ENCODE data around the gene PDE4B. TPM values are rescaled to one million over a fixed set of nuclear protein-coding genes. Genes with fewer than 3 reads are reported as not detected.
"Not testable (repeated sequence)": the region's sequence is repeated elsewhere in the genome, so short reads cannot be mapped to it uniquely, and the experiment has no call there.

The PDE4B gene
- total RNA-seq, 4 donors from 2014 or later = 0.08 to 6.7 (median 3.4) TPM

DNA sequence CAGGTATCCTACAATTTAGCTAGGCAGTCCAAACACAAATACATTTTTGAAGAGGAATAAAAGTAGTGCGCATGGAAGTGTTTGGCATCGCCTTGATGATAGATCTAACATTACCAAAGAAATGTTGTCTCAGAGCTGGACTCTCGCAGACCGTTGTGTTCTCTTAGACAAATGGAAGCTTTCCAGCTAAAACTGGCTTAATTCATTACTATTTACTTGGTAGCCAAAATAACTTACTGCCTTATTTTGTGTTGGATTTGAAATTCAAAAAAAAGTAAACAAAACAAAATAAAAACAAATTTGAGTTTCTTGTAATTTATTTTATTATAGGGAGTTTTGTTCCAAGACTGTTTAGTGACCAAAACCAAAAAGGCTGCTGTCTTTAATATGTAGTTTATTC is 51.6 kb downstream of the PDE4B start:
- Histone ChIP-seq H3K36me3 (no peaks in the 10 kb centered on the region), H3K27ac (no peak overlapping the region), H3K27me3 (no peaks in the 10 kb centered on the region), H3K9me3 (peaks cover 0 to 4% (median 0%) of the 10 kb centered on the region in 3 donors), H3K4me1 (no peaks in the 10 kb centered on the region), H3K4me3 (no peak overlapping the region)
- WGBS, 2 donors = 72 to 82% methylated on average over 4 of the region's 4 CpGs
- intact Hi-C loops (cut with DNase I) = no loop called here
- no peak for DNase-seq
- TF ChIP-seq, protein P1, sequence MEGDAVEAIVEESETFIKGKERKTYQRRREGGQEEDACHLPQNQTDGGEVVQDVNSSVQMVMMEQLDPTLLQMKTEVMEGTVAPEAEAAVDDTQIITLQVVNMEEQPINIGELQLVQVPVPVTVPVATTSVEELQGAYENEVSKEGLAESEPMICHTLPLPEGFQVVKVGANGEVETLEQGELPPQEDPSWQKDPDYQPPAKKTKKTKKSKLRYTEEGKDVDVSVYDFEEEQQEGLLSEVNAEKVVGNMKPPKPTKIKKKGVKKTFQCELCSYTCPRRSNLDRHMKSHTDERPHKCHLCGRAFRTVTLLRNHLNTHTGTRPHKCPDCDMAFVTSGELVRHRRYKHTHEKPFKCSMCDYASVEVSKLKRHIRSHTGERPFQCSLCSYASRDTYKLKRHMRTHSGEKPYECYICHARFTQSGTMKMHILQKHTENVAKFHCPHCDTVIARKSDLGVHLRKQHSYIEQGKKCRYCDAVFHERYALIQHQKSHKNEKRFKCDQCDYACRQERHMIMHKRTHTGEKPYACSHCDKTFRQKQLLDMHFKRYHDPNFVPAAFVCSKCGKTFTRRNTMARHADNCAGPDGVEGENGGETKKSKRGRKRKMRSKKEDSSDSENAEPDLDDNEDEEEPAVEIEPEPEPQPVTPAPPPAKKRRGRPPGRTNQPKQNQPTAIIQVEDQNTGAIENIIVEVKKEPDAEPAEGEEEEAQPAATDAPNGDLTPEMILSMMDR (IDR thresholded peaks at IDR 0.05) = no peak
- no peak for TF ChIP-seq POLR2A (IDR thresholded peaks at IDR 0.05)

DNA sequence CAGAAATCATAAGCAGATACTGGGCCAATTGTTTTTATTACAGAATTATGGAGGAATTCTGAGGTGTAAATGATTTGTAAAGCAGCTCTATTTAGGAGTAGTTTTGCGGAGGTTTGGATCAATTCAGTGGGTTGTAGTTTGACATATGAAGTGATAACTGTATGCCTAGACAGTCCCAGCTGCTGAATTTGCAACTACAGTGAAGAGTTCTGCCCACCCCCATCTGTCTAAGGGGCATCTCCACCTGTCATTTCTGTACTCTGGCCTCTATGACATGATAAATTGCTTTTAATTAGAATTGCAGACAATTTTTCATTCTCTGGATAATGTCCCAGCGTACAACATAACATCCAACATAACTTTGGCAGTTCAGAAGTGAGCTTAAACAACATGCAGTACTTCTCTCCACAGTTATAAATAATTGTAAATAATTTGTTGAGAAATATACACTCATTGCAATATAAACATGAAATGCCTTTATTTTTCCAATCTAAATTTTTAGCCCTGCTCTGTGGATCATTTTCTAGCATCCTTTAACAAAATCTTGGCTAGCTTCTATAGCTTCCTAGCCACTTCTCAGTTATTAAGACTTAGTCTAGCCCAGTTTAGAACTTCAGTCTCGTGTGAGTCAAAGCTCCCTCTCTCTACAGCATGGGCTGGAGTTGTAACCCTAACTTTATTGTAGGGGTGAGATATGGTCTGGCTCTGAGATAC is 52.3 kb downstream of the PDE4B start:
- DNase-seq = no peak

DNA sequence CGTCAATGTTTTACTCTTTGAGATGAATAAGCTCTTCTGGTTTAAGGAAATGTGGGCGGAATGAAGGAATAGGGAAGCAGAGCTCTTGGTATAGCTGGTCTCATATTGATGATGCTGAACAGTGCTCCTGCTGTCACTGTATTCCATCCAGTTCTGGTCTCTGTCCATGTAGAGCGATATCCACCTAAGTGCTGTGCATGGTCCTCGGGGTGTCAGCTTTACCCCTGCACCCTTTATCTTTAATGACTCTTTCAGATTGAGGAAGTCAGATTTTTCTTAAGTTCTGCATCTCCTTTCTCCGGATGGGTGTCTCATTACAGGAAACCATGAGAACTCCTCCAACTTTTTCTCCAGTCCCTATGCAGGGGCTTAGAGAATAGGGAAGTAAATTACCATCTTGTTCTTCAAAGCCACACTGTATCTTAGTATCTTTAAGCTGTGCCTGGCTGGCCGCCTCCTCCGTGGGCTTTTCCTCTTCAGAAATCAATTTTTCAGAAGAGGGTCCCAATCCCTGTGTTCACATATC is 52.9 kb downstream of the PDE4B start:
- peaks cover 0 to 6% (median 0%) of the 10 kb centered on the region in 3 donors for H3K9me3 ChIP-seq
- H3K36me3 ChIP-seq = no peaks in the 10 kb centered on the region
- no peaks in the 10 kb centered on the region for H3K27me3 ChIP-seq
- no peak for DNase-seq
- H3K27ac ChIP-seq = no peak overlapping the region
- TF ChIP-seq POLR2A (IDR thresholded peaks at IDR 0.05) = no peak
- TF ChIP-seq, protein P1 (IDR thresholded peaks at IDR 0.05) = no peak
- H3K4me3 ChIP-seq = no peak overlapping the region
- H3K4me1 ChIP-seq = no peaks in the 10 kb centered on the region
- intact Hi-C loops (cut with DNase I) = no loop called here
- WGBS, 2 donors = 75 to 82% methylated on average over 7 of the region's 7 CpGs

More for the DNA sequence above, 52.3 kb downstream of the PDE4B start:
- no peak overlapping the region for H3K27ac ChIP-seq
- intact Hi-C loops (cut with DNase I) = no loop called here
- H3K4me1 ChIP-seq = no peaks in the 10 kb centered on the region
- H3K9me3 ChIP-seq = peaks cover 0 to 6% (median 0%) of the 10 kb centered on the region in 3 donors
- H3K4me3 ChIP-seq = no peak overlapping the region
- H3K27me3 ChIP-seq = no peaks in the 10 kb centered on the region
- 31 to 57% methylated on average over 3 of the region's 3 CpGs for WGBS, 2 donors
- TF ChIP-seq, protein P1 (IDR thresholded peaks at IDR 0.05) = no peak
- TF ChIP-seq POLR2A (IDR thresholded peaks at IDR 0.05) = no peak
- H3K36me3 ChIP-seq = no peaks in the 10 kb centered on the region

DNA sequence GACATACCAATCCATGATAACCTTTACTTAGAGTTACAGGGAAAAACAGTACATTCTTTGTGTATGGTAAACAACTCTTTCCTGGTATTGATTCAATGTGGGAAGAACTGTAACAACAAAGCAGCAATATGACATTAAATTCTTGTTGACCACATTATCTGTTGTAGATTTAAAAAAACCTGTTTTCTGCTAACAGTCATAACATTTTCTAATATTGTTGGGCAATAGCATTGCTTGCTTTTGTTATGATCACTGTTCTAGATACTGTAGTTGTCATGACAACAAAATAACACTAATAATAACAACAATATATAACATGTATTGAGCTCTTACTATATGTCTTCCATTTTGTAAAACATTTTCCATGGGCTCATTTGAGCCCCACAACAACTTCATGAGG is 54.2 kb downstream of the PDE4B start:
- Histone ChIP-seq H3K9me3 (peaks cover 0 to 6% (median 0%) of the 10 kb centered on the region in 3 donors), H3K27ac (no peak overlapping the region), H3K4me1 (no peaks in the 10 kb centered on the region), H3K36me3 (no peaks in the 10 kb centered on the region), H3K4me3 (no peak overlapping the region), H3K27me3 (no peaks in the 10 kb centered on the region)
- intact Hi-C loops (cut with DNase I) = no loop called here
- DNase-seq = no peak
- TF ChIP-seq, protein P1 (IDR thresholded peaks at IDR 0.05) = no peak
- no peak for TF ChIP-seq POLR2A (IDR thresholded peaks at IDR 0.05)

DNA sequence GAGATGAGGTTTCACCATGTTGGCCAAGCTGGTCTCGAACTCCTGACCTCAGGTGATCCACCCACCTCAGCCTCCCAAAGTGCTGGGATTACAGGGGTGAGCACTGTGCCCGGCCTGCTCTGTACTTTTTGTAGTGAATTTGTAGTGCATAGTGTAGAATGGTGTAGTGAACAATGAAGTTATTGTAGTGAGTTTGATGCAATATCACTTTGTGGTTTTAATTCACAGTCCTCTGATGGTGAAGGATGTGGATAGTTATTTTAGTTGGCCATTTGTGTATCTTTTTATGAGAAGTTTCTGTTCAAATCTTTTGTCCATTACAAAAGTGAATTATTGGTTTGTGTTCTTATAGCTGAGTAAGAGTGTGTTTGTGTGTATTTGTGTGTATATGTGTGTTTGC is 57.6 kb downstream of the PDE4B start:
- Histone ChIP-seq H3K36me3 (no peaks in the 10 kb centered on the region), H3K27me3 (no peaks in the 10 kb centered on the region), H3K4me1 (no peaks in the 10 kb centered on the region), H3K4me3 (no peak overlapping the region), H3K27ac (no peak overlapping the region), H3K9me3 (peaks cover 0 to 6% (median 0%) of the 10 kb centered on the region in 3 donors)
- TF ChIP-seq POLR2A (IDR thresholded peaks at IDR 0.05) = no peak
- TF ChIP-seq, protein P1 (IDR thresholded peaks at IDR 0.05) = no peak
- no peak for DNase-seq
- intact Hi-C loops (cut with DNase I) = no loop called here
- WGBS, 2 donors = 72 to 100% methylated on average over 1 to 2 of the region's 2 CpGs

DNA sequence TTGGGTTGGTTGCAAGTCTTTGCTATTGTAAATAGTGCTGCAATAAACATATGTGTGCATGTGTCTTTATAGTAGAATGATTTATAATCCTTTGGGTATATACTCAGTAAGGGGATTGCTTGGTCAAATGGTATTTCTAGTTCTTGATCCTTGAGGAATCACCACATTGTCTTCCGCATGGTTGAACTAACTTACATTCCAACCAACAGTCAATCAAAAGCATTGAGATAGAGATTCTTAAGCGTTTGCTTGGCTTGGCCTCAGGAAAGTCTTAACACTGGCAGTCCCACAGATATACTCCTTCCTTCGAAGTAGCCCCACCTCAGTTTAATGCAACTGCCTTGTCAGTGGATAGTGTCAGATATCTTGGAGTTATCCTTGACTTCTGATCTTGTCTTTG is 63.9 kb downstream of the PDE4B start:
- H3K36me3 ChIP-seq; intact Hi-C loops (cut with DNase I); H3K9me3 ChIP-seq; H3K4me1 ChIP-seq; H3K27me3 ChIP-seq; DNase-seq; H3K27ac ChIP-seq; H3K4me3 ChIP-seq: not testable (repeated sequence)
- WGBS, 2 donors = 62 to 85% methylated on average over 3 of the region's 3 CpGs

Data from esophagus squamous epithelium (tissue), 5 donors.